ENCODE data around the gene INVS.

GRCh38 chr9:100204796-100205195 is 105.8 kb downstream of the INVS start:
- no peak for TF ChIP-seq CTCF (IDR thresholded peaks at IDR 0.05)
- TF ChIP-seq POLR2A (IDR thresholded peaks at IDR 0.05) = no peak
- TF ChIP-seq EP300 (IDR thresholded peaks at IDR 0.05) = no peak

Measured in suprapubic skin (tissue), 3 donors.